ENCODE measurements around the gene APOF. TPM values are rescaled to one million over a fixed set of nuclear protein-coding genes. Genes with fewer than 3 reads are reported as not detected.

The APOF gene
- total RNA-seq, 1 experiment from 2014 or later, result not detected

- Histone ChIP-seq H2BK120ac (ENCODE audit: low read depth, low read length, poor library complexity, severe bottlenecking) (no peak overlapping the region), H3K27ac (ENCODE audit: insufficient read length, low read depth, low read length) (no peak overlapping the region), H2AFZ (ENCODE audit: low read length) (no peak overlapping the region), H3K23me2 (ENCODE audit: insufficient read length, low read depth, low read length, poor library complexity, severe bottlenecking) (no peaks in the 10 kb centered on the region), H4K20me1 (ENCODE audit: control insufficient read depth, insufficient read depth, insufficient read length) (no peaks in the 10 kb centered on the region), H3K4me1 (ENCODE audit: insufficient read depth, low read length) (no peaks in the 10 kb centered on the region), H3K56ac (ENCODE audit: insufficient read length, low read depth, low read length) (no peak overlapping the region), H2BK20ac (ENCODE audit: low read depth, low read length, poor library complexity, severe bottlenecking) (no peak overlapping the region), H3K4ac (ENCODE audit: low read depth, low read length) (no peak overlapping the region), H3K4me2 (ENCODE audit: insufficient read depth, insufficient read length, low read length) (no peak overlapping the region), H3K9ac (ENCODE audit: extremely low read depth, insufficient read length, low read length) (no peak overlapping the region), H3K14ac (ENCODE audit: insufficient read depth, low read length) (no peak overlapping the region), H2BK5ac (ENCODE audit: insufficient read length, low read length) (no peak overlapping the region), H3K79me2 (ENCODE audit: insufficient read depth, low read length) (no peaks in the 10 kb centered on the region), H2BK12ac (ENCODE audit: insufficient read length, low read depth, low read length) (no peak overlapping the region), H4K8ac (replicated peaks; ENCODE audit: insufficient read length, low read depth, low read length) (no peak overlapping the region), H3K9me3 (ENCODE audit: control insufficient read depth, low read depth, low read length) (no peaks in the 10 kb centered on the region), H4K91ac (ENCODE audit: insufficient read length, low read depth, low read length) (no peak overlapping the region), H3K18ac (ENCODE audit: insufficient read length, low read depth, low read length) (no peak overlapping the region), H3K79me1 (ENCODE audit: insufficient read depth, low read depth, low read length, poor library complexity, severe bottlenecking) (no peaks in the 10 kb centered on the region), H4K5ac (ENCODE audit: insufficient read length, low read depth, low read length) (no peak overlapping the region), H3K27me3 (ENCODE audit: insufficient read depth, low read length) (no peaks in the 10 kb centered on the region), H3K23ac (ENCODE audit: insufficient read length, low read depth, low read length) (no peak overlapping the region), H2BK15ac (ENCODE audit: low read depth, low read length) (no peak overlapping the region), H2AK5ac (ENCODE audit: insufficient read length, low read length) (no peak overlapping the region), H3T11ph (ENCODE audit: low read length) (no peak overlapping the region)
- Mint-ChIP-seq H3K27ac (no peak overlapping the region), H3K36me3 (ENCODE audit: insufficient read depth in 1 of 3, low read depth in 3 of 3) (peaks cover 2 to 9% (median 9%) of the 10 kb centered on the region in 3 experiments; a peak in 5 of 7 replicates), H3K4me3 (no peak overlapping the region), H3K27me3 (ENCODE audit: low read depth) (peaks cover 13% of the 10 kb centered on the region), H3K9me3 (peaks cover 12 to 17% of the 10 kb centered on the region in 2 experiments), H3K4me1 (peaks cover 8 to 9% of the 10 kb centered on the region in 2 experiments; a peak in 3 of 4 replicates)
- DNase-seq, result no peak
- TF ChIP-seq, protein P1, sequence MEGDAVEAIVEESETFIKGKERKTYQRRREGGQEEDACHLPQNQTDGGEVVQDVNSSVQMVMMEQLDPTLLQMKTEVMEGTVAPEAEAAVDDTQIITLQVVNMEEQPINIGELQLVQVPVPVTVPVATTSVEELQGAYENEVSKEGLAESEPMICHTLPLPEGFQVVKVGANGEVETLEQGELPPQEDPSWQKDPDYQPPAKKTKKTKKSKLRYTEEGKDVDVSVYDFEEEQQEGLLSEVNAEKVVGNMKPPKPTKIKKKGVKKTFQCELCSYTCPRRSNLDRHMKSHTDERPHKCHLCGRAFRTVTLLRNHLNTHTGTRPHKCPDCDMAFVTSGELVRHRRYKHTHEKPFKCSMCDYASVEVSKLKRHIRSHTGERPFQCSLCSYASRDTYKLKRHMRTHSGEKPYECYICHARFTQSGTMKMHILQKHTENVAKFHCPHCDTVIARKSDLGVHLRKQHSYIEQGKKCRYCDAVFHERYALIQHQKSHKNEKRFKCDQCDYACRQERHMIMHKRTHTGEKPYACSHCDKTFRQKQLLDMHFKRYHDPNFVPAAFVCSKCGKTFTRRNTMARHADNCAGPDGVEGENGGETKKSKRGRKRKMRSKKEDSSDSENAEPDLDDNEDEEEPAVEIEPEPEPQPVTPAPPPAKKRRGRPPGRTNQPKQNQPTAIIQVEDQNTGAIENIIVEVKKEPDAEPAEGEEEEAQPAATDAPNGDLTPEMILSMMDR (conservative IDR thresholded peaks at IDR 0.05), result no peak
Observed at GRCh38 chr12:56398324-56398723, 35.7 kb upstream of the APOF start.
